H1 (cell line): ENCODE measurements around the gene FBN2. TPM values are rescaled to one million over a fixed set of nuclear protein-coding genes. Genes with fewer than 3 reads are reported as not detected.

Experiments used
- CHD1 ChIP-seq: IDR thresholded peaks from 2 replicates; pipeline ENCODE4 v1.6.1; 2012; ENCODE audit warnings: low read depth, low read length, improper control_type of control experiment
- CHD7 ChIP-seq: fragments of 300-600 bp; sonication (generic); IDR thresholded peaks from 2 replicates; pipeline ENCODE4 v1.7.1; 2012; ENCODE audit warnings: low read length, moderate library complexity, mild to moderate bottlenecking, inconsistent platforms; ENCODE audit not compliant: insufficient replicate concordance
- JUND ChIP-seq: IDR thresholded peaks from 2 replicates; pipeline ENCODE4 v1.6.1; 2011; ENCODE audit warnings: mild to moderate bottlenecking, improper control_type of control experiment, low read length
- MAFK ChIP-seq: IDR thresholded peaks from 2 replicates; pipeline ENCODE4 v1.6.1; 2012; ENCODE audit warnings: low read depth, mild to moderate bottlenecking, improper control_type of control experiment, low read length
- NRF1 ChIP-seq: IDR thresholded peaks from 2 replicates; pipeline ENCODE4 v1.6.1; 2011; ENCODE audit warnings: mild to moderate bottlenecking, low read depth, low read length, improper control_type of control experiment
- POLR2AphosphoS5 ChIP-seq: IDR thresholded peaks from 2 replicates; pipeline ENCODE4 v1.6.1; 2011; ENCODE audit warnings: low read depth, low read length
- SP2 ChIP-seq: IDR thresholded peaks from 2 replicates; pipeline ENCODE4 v1.6.1; 2012; ENCODE audit warnings: mild to moderate bottlenecking, low read length, inconsistent platforms
- SP4 ChIP-seq: IDR thresholded peaks from 2 replicates; pipeline ENCODE4 v1.6.1; 2012; ENCODE audit warnings: low read length, inconsistent platforms
- SRF ChIP-seq: IDR thresholded peaks from 2 replicates; pipeline ENCODE4 v1.6.1; 2011; ENCODE audit warnings: mild to moderate bottlenecking, low read depth, low read length, moderate library complexity
- SUZ12 ChIP-seq: fragments of 200-600 bp; sonication (generic); IDR thresholded peaks from 2 replicates; pipeline ENCODE4 v1.6.1; 2012; ENCODE audit warnings: mild to moderate bottlenecking, inconsistent platforms, low read length, moderate library complexity, mixed read lengths
- TCF12 ChIP-seq: IDR thresholded peaks from 2 replicates; pipeline ENCODE4 v1.6.1; 2011; ENCODE audit warnings: low read depth, mild to moderate bottlenecking, low read length
- polyA plus RNA-seq, 7 experiments: library from polyadenylated mRNA; depleted of rRNA in 3 of 7; stranded (reverse) in 5 of 7; unstranded in 2 of 7; fragments of >200 nt in 5 of 7; fragments of 200-250 nt in 2 of 7; gene quantifications; 1 replicate in 5 of 7; 2 replicates in 1 of 7; 4 replicates in 1 of 7; pipeline versions ENCODE4 v1.2.1 to v1.2.3, GENCODE V29; 2011 to 2013; ENCODE audit warnings: missing spikeins in 2 of 7, mixed read lengths in 2 of 7
- total RNA-seq: library from RNA; stranded (reverse); fragmentation: NEBNext Ultra II Directional; extraction: Animal tissue kit (Norgen Biotek cat#: 25700); gene quantifications from 2 replicates; pipeline ENCODE4 v1.2.1, GENCODE V29; 2021

The FBN2 gene
- total and polyA plus RNA-seq, 2 of the 8 experiments (the other 6 are each of a cell fraction or from before 2014, with no cell fraction given) = 14.1 to 16.3 TPM

- no peak for TF ChIP-seq CHD7
- TF ChIP-seq SP4 = no peak
- no peak for TF ChIP-seq JUND
- no peak for TF ChIP-seq TCF12
- TF ChIP-seq POLR2AphosphoS5 = no peak
- no peak for TF ChIP-seq SUZ12
- no peak for TF ChIP-seq CHD1
- no peak for TF ChIP-seq NRF1
- no peak for TF ChIP-seq MAFK
- TF ChIP-seq SP2 = no peak
- no peak for TF ChIP-seq SRF
- TF ChIP-seq, all 59 proteins: peak for 0
Measured at GRCh38 chr5:128406803-128407202, 131.2 kb downstream of the FBN2 start (continued).
